SK-N-SH treated with all-trans-retinoic acid at 6 μM for 48 hours (cell line): ENCODE data around the gene PFN1.

ENCODE experiments used
- GLIS3 ChIP-seq: fragments of 250-450 bp; sonication (Bioruptor Pico); IDR thresholded peaks from 2 replicates; pipeline ENCODE4 v1.5.0; 2020; ENCODE audit warnings: mild to moderate bottlenecking, moderate library complexity
- TOX ChIP-seq: fragments of 250-450 bp; sonication (Bioruptor Pico); IDR thresholded peaks from 2 replicates; pipeline ENCODE4 v1.8.0; 2021; ENCODE audit warnings: mild to moderate bottlenecking, moderate library complexity, borderline replicate concordance
- ZNF8 ChIP-seq: fragments of 450-650 bp; formaldehyde crosslinking; IDR thresholded peaks from 2 replicates; pipeline ENCODE4 v1.5.0; 2020; ENCODE audit warnings: mild to moderate bottlenecking, moderate library complexity
- TF ChIP-seq, protein P1 (sequence below): fragments of 250-450 bp; sonication (Bioruptor Pico); IDR thresholded peaks from 2 replicates; pipeline ENCODE4 v1.8.0; 2020; ENCODE audit warnings: mild to moderate bottlenecking, moderate library complexity, borderline replicate concordance

DNA sequence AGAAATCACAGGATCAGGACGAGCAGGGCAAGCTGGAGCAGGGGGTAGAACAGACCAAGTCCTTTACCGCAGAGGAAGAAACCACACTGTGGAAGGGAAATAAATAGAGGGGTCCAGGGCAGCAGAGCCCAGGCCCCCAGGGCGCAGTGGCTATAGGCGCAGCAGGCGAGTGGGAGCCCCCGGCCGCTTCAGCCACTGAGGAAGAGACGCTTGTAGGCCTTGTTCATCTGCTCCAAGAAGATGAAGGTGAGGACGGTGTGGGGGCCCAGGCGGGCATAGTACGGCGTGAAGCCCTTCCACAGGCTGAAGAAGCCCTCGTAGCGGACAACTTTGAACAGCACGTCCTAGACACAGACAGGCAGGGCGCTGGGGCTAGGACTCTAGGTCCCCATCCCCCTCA, 10.8 kb downstream of the PFN1 start:
- TF ChIP-seq TOX (CRISPR knock-in tag) (no peak), ZNF8 (no peak), GLIS3 (CRISPR knock-in tag) (no peak)
- TF ChIP-seq, protein P1, sequence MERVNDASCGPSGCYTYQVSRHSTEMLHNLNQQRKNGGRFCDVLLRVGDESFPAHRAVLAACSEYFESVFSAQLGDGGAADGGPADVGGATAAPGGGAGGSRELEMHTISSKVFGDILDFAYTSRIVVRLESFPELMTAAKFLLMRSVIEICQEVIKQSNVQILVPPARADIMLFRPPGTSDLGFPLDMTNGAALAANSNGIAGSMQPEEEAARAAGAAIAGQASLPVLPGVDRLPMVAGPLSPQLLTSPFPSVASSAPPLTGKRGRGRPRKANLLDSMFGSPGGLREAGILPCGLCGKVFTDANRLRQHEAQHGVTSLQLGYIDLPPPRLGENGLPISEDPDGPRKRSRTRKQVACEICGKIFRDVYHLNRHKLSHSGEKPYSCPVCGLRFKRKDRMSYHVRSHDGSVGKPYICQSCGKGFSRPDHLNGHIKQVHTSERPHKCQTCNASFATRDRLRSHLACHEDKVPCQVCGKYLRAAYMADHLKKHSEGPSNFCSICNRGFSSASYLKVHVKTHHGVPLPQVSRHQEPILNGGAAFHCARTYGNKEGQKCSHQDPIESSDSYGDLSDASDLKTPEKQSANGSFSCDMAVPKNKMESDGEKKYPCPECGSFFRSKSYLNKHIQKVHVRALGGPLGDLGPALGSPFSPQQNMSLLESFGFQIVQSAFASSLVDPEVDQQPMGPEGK (CRISPR knock-in tag), result no peak
